D721Med (cell line): ENCODE data around the gene PLEKHA4.
"Not testable (repeated sequence)": the region's sequence is repeated elsewhere in the genome, so short reads cannot be mapped to it uniquely, and the experiment has no call there.

ENCODE experiments used
- DNase-seq: peaks from one replicate; pipeline ENCODE4 v3.0.0; 2011; ENCODE audit warnings: low spot score; ENCODE audit not compliant: insufficient read length
- FAIRE-seq: peaks from 2 replicates; lab custom pipeline; 2011; peaks lifted over from hg19 to GRCh38; lab: Jason Lieb, UNC
- CTCF ChIP-seq: IDR thresholded peaks from 2 replicates; pipeline ENCODE4 v1.5.1; 2012; ENCODE audit warnings: mild to moderate bottlenecking, control low read depth; ENCODE audit not compliant: insufficient read depth; ENCODE audit errors: missing control alignments

PLEKHA4 gene

GRCh38 chr19:48907671-48908070 is 39.3 kb upstream of the PLEKHA4 start:
- DNase-seq (no peak), FAIRE-seq (no peak)
- no peak for TF ChIP-seq CTCF

GRCh38 chr19:48906324-48906723 is 37.9 kb upstream of the PLEKHA4 start:
- FAIRE-seq, result no peak
- no peak for TF ChIP-seq CTCF
- no peak for DNase-seq

- TF ChIP-seq CTCF, result no peak
- FAIRE-seq (no peak), DNase-seq (no peak)
Measured at GRCh38 chr19:48905664-48906063, 37.2 kb upstream of the PLEKHA4 start.

- DNase-seq, FAIRE-seq: not testable (repeated sequence)
Measured at GRCh38 chr19:48903788-48904187, 35.4 kb upstream of the PLEKHA4 start.

GRCh38 chr19:48902291-48902690 is 33.9 kb upstream of the PLEKHA4 start:
- not testable (repeated sequence) for DNase-seq, FAIRE-seq

- DNase-seq (no peak), FAIRE-seq (no peak)
- no peak for TF ChIP-seq CTCF
Measured at GRCh38 chr19:48900477-48901406, 32.3 kb upstream of the PLEKHA4 start.

GRCh38 chr19:48899781-48900476 is 31.5 kb upstream of the PLEKHA4 start, which contains the start of gene NUCB1:
NUCB1 (plus strand) TSS chr19:48900312; CDS start chr19:48900797, 485 bp downstream.
- peak; percentile 99 for DNase-seq
- no peak for FAIRE-seq
- no peak for TF ChIP-seq CTCF

GRCh38 chr19:48899386-48899749 is 31.0 kb upstream of the PLEKHA4 start:
- DNase-seq, FAIRE-seq: not testable (repeated sequence)
